Iris pigment epithelial cell (primary cell): ENCODE results near the gene CNNM2.
"Not testable (repeated sequence)": the region's sequence is repeated elsewhere in the genome, so short reads cannot be mapped to it uniquely, and the experiment has no call there.

Experiments
- DNase-seq: peaks from one replicate; pipeline ENCODE4 v3.0.0-alpha.2; 2011; ENCODE audit warnings: low read depth

Gene CNNM2

GRCh38 chr10:103109821-103110220, 191.7 kb downstream of the CNNM2 start:
- DNase-seq: no peak

DNA sequence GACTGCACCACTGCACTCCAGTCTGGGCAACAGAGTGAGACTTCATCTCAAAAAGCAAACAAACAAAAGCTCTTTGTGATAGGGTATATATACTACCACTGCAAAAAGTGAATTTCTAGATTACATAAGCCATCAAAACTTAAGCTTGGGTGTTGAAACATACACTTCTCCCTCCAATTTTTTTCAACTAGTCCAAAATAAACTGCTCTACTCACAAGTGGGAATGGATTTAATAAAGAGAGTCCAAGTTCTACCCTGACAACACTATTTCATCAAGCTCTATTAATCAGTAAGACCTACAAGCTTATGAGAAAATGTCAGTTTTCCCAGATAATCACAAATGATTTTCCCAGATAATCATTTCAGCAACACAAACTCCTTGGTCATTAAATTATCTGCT, 192.3 kb downstream of the CNNM2 start:
- no peak for DNase-seq

- peak; percentile 65 for DNase-seq
Observed at GRCh38 chr10:103111031-103111917, 193.2 kb downstream of the CNNM2 start.

DNA sequence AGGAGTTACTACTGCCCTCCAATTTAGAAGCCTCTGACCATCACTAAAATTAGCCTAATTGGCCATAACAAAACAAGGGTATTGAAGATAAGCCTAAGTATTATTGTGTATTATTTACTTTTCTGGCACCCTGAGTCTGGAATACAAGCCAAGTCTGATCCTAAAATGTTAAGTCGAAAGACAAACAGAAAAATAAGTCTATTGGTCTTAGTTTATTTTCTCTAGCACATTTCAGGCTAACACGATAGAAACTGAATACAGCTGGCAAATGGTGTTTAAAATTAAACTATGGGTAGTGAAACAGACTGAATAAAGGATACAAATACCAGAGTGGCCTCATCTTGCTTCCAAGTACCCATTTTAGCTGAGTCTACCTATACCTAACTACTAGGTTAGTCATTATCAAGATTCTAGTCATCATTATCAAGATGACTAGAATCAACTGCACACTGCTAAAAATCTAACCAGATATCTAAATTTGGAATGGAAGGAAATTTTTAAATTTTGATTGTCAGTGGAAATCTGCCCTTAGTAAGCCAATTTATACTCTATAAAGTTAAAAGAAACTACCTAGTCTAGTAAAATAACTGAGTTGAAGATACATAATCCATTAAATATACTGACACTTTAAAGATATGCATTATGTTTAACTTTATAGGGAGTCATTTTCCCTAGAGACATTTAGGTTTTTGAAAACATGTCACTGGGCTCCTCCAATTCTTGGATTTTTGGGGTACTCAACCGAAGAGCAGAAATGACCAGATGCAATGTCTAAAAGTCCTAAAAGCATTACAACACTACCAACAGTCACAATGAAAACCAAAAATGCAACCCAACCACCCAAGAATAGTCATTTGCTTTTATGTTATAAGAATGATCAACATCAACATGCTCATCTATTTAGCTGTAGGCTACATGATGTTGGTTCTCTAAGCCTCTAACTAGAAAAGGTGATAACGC, 194.1 kb downstream of the CNNM2 start:
- no peak for DNase-seq

- no peak for DNase-seq
Observed at GRCh38 chr10:103114876-103115275, 196.8 kb downstream of the CNNM2 start.

DNA sequence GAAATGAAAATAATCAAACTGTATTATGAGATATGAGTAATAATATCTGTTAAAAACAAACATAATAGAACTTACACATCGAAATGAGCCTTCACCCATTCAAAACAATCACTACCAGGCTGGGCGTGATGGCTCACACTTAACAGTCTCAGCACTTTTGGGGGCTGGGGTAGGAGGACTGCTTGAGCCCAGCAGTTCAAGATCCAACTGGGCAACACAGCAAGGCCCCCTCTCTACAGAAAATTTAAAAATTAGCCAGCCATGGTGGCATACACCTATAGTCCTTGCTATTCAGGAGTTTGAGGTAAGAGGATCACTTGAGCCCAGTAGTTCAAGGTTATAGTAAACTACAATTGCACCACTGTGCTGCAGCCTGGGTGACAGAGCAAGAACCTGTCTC, 199.2 kb downstream of the CNNM2 start:
- DNase-seq: no peak

DNA sequence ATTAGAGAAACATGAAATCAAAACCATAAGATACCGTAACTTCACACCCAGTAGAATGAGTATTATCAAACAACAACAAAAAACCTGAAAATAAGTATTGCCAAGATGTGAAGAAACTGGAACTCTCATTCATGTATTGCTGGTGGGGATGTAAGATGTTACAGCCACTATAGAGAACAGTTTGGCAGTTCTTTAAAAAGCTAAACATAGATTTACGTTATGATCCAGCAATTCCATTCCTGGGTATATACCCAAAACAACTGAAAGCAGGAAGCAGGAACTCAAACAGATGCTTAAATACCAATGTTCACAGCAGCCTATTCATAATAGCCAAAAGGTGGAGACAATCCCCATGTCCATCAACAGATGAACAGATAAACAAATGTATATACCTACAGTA, 202.5 kb downstream of the CNNM2 start:
- no peak for DNase-seq

DNA sequence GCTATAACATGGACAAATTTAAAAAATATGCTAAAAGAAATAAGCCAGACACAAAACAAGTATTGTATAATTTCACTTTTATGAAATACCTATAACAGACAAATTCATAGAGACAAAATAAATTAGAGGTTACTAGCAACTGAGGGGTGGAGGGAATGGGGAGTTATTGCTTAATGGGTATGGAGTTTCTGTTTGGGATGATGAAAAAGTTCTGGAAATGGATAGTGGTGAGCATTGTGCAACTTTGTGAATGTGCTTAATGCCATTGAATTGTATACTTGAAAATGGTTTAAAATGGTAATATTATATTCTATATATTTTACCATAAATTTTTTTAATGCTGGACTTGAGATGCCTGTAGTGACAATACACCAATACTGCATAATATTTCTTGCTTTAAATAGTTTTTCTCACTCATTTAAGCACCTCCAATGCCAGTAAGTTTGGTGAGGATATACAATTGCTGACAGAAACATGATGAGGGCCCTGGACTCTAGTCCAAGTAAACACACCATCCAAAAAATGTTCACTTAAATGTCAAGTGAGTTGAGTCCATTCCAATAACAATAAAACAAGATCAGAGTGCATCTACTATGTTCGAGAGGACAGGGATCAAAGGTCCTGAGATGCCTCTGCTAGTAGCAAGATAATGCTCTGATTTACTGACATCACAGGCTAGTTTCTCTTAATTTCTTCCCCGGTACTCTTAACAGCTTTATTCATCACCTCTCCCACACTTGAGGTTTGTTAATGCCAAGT, 203.1 kb downstream of the CNNM2 start:
- peak; percentile 25 for DNase-seq

DNA sequence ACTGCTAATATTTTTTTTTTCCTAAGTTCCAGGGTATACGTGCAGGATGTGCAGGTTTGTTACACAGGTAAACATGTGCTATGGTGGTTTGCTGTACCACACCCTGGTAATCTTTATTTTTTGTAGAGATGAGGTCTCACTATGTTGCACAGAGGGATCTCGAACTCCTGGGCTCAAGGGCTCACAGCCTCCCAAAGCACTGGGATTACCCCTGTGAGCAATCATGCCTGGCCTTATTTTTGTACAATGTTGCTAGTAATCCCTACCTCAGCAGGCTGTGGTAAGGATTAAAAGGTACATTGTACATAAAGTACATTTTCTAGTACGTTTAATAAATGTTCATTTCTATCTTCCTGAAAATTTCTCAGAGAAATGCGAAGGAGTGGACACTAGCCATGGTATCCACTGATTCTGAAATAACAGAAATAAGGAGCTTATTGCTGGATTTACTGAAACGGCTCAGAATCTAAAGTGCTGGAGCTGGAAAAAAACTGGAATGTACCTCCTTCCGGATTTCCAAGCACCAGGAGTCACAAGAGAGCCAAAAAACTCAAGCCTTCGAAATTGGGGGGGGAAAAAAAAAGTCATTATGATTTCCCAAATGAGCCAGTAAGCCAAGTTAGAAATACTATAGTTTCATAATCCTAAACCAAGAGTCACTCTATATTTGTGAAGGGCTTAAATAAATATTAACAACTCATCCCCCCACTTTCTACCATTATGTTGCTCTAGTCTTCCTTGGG, 205.4 kb downstream of the CNNM2 start:
- no peak for DNase-seq

- no peak for DNase-seq
Observed at GRCh38 chr10:103124420-103125096, 206.5 kb downstream of the CNNM2 start.

GRCh38 chr10:103125323-103126267, 207.5 kb downstream of the CNNM2 start:
- DNase-seq: peak; percentile 57

DNA sequence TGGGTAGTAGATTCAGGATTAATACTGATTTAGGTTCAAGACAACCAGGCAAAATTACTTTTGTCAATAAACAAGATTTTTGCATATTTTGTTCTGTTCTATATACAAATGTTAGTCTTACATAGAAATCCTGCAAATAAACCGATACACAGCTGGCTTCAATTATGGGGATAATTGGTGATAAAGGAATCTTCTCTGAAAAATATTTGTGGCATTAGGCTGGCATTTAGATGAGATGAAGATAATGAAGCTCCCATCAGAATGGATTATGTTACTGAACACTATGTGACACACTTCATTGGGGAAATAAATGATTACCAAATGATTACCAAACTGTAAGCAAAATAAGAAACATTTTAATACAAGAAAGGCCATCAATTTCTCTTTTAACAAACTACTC, 209.1 kb downstream of the CNNM2 start:
- DNase-seq: no peak

DNA sequence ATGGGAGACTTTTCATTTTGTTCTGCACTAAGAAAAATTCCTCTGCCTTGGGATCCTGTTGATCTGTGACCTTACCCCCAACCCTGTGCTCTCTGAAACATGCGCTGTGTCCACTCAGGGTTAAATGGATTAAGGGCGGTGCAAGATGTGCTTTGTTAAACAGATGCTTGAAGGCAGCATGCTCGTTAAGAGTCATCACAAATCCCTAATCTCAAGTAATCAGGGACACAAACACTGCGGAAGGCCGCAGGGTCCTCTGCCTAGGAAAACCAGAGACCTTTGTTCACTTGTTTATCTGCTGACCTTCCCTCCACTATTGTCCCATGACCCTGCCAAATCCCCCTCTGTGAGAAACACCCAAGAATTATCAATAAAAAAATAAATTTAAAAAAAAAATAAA, 212.1 kb downstream of the CNNM2 start:
- not testable (repeated sequence) for DNase-seq

DNA sequence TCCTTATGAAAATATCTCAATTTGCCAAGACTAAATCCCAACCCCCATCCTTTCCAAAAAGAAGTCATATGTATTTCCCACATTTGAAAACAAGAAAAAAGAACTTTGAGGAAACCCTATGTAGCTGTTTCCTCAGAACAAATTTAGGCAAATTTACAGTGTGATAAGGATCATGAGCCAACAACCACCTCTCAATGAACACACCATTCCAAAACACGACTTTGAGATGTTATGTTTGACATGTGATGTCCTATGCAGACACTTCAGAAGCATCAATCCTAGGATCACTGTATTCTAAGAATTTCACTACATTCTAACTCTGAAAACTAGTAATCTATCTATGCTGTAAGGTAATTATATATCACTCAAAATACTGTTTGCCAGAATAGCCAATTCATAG, 212.8 kb downstream of the CNNM2 start:
- no peak for DNase-seq

GRCh38 chr10:103135168-103135567, 217.1 kb downstream of the CNNM2 start:
- not testable (repeated sequence) for DNase-seq

GRCh38 chr10:103139803-103140202, 221.7 kb downstream of the CNNM2 start:
- DNase-seq: no peak
